HUES64 (cell line): ENCODE data around the gene PPAN. TPM values are rescaled to one million over a fixed set of nuclear protein-coding genes. Genes with fewer than 3 reads are reported as not detected.

ENCODE experiments used
- H3K27ac ChIP-seq: 2 replicates; pipeline ENCODE4 v1.7.0; 2013; ENCODE audit warnings: low read depth, low read length, inconsistent platforms
- H3K27me3 ChIP-seq: 2 replicates; pipeline ENCODE4 v1.6.1; 2013; ENCODE audit warnings: mild to moderate bottlenecking, low read length; ENCODE audit not compliant: insufficient read depth
- H3K36me3 ChIP-seq: 2 replicates; pipeline ENCODE4 v1.6.1; 2013; ENCODE audit warnings: mild to moderate bottlenecking, low read length; ENCODE audit not compliant: insufficient read depth
- H3K4me1 ChIP-seq: 2 replicates; pipeline ENCODE4 v1.6.1; 2013; ENCODE audit warnings: mild to moderate bottlenecking, low read length, moderate library complexity; ENCODE audit not compliant: insufficient read depth
- H3K4me3 ChIP-seq: 2 replicates; pipeline ENCODE4 v1.5.1; 2013; ENCODE audit warnings: mild to moderate bottlenecking, low read length, moderate library complexity
- H3K9ac ChIP-seq: 2 replicates; pipeline ENCODE4 v1.6.1; 2013; ENCODE audit warnings: mild to moderate bottlenecking, low read depth, low read length
- H3K9me3 ChIP-seq: 2 replicates; pipeline ENCODE4 v1.6.1; 2013; ENCODE audit warnings: low read depth, low read length; ENCODE audit not compliant: insufficient read depth
- WGBS: fragments of 150-250, 120-280 bp; methylation state at CpG from one replicate; pipeline ENCODE4 v1.1.7; 2013; ENCODE audit warnings: missing lambda C conversion rate; 5-methylcytosine and 5-hydroxymethylcytosine counted together
- polyA plus RNA-seq, 2 experiments: library from polyadenylated mRNA; stranded (reverse); fragments of 50-300 nt; gene quantifications; one replicate each; pipeline ENCODE4 v1.2.3, GENCODE V29; 2013

The PPAN gene, protein sequence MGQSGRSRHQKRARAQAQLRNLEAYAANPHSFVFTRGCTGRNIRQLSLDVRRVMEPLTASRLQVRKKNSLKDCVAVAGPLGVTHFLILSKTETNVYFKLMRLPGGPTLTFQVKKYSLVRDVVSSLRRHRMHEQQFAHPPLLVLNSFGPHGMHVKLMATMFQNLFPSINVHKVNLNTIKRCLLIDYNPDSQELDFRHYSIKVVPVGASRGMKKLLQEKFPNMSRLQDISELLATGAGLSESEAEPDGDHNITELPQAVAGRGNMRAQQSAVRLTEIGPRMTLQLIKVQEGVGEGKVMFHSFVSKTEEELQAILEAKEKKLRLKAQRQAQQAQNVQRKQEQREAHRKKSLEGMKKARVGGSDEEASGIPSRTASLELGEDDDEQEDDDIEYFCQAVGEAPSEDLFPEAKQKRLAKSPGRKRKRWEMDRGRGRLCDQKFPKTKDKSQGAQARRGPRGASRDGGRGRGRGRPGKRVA
- polyA plus RNA-seq (2013, experiment 1 of 2): 59.7 TPM
- polyA plus RNA-seq (2013, experiment 2 of 2): 48.8 TPM

DNA sequence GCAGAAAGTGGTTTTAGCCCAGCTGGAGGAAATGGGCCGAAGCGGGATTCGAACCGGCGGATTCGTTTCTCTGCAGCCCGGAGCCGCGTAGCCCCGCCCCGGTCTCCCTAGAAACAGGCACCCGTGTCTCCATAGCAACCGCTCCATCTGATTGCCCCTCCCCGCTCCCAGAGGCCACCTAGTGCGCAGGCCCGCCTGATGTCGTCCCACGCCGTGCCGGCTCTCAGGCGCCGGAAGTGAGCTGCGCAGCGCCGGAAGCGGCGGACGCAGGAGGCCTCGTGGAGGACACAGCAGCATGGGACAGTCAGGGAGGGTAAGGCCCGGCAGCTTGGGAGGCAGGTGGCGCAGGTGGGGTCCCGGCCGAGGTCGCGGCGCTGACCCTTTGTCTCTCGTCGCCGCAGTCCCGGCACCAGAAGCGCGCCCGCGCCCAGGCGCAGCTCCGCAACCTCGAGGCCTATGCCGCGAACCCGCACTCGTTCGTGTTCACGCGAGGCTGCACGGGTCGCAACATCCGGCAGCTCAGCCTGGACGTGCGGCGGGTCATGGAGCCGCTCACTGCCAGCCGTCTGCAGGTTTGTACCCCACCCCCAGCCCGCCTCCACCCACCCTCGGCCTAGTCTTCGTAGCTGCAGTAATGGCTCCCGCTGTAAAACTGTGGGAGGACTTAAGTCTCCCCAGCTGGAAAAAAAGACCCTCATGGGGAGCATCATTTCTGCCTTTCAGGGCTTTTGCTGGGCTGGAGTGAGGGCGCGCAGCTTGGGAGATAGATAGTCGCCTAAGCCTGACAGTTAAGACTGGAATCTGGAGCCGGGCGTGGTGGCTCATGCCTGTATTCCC lies at the start of gene PPAN:
TSS of gene PPAN (plus strand) at position 263 of the 837 bp plus-strand sequence. CDS start at position 296, 33 bp downstream.
- H3K4me3 ChIP-seq: peak within 1 kb of the TSS; percentile 79
- peaks cover 43% of the 10 kb centered on the region for H3K36me3 ChIP-seq
- H3K9ac ChIP-seq: peak within 1 kb of the TSS; percentile 95
- no peaks in the 10 kb centered on the region for H3K27me3 ChIP-seq
- no peaks in the 10 kb centered on the region for H3K9me3 ChIP-seq
- peaks cover 5% of the 10 kb centered on the region for H3K4me1 ChIP-seq
- under 1% methylated on average over 71 of the region's 71 CpGs for WGBS
- H3K27ac ChIP-seq: peak within 1 kb of the TSS; percentile 68

DNA sequence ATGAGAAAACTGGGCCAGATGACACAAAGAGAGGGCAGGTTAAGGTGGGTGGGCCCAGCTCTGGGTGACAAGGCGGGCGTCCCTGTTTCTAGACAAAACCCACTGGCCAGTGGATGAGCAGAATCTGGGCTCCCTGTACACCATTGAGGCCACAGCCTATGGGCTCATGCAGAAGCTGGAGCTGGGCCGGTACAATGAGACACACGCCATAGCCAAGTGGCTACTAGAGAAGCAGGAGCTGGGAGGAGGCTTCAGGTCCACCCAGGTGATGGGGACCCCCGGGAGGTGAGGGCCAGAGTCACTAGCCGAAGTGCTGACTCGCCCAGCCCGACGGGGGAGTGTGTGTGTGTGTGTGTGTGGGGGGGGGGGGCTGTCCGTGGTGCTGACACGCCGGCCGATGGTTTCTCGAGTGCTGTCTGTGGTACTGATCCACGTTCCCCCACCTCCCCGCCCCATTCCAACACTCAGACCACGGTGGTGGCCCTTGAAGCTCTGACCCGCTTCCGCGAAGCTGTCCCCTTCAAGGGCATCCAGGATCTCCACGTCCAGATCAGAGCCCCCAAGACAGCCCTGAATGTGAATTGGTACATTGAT lies 44.3 kb upstream of the PPAN start:
- H3K27me3 ChIP-seq: peaks cover 13% of the 10 kb centered on the region
- H3K36me3 ChIP-seq: no peaks in the 10 kb centered on the region
- no peak overlapping the region for H3K27ac ChIP-seq
- 33% methylated on average over 17 of the region's 21 CpGs for WGBS
- H3K4me1 ChIP-seq: no peaks in the 10 kb centered on the region
- no peak overlapping the region for H3K9ac ChIP-seq
- H3K9me3 ChIP-seq: no peaks in the 10 kb centered on the region
- H3K4me3 ChIP-seq: no peak overlapping the region

DNA sequence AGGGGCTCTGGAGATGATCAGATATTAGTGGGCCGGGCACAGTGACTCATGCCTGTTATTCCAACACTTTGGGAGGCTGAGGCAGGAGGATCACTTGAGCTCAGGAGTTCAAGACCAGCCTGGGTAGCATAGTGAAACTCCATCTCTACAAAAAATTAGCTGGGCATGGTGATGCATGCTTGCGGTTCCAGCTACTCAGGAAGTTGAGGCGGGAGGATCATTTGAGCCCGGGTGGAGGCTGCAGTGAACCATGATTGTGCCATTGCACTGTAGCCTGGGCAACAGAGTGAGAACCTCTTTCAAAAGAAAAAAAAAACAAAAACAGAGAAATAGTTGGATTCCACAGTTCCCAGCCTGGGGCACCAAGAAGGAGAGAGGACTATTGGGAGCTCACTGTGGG lies 38.0 kb upstream of the PPAN start:
- Histone ChIP-seq H3K9ac (no peak overlapping the region), H3K27me3 (0 out of 2 replicates have a peak, but pooled peaks cover 2% of the 10 kb centered on the region), H3K27ac (no peak overlapping the region), H3K4me1 (no peaks in the 10 kb centered on the region), H3K4me3 (no peak overlapping the region), H3K36me3 (no peaks in the 10 kb centered on the region), H3K9me3 (no peaks in the 10 kb centered on the region)
- 88% methylated on average over 4 of the region's 4 CpGs for WGBS

DNA sequence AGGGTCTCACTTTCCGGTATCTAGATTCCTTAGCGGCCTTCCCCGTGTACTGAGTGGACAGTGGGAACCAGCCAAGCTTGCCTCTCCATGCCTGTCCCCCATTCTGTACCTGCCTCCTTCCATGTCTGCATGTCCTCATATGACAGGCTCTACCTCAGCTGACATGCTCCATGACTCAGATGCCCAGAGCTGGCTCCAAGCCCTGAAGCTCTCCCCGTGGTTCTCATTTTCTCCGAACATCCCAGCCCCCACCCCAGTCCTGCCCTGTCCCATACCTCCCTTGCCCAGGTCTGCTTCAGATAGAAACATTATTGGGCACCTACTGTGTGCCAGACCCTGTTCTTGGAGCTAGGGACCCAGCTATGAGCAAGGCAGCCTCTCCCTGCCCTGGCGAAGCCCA lies 37.1 kb upstream of the PPAN start:
- no peak overlapping the region for H3K27ac ChIP-seq
- WGBS: 77% methylated on average over 6 of the region's 6 CpGs
- no peaks in the 10 kb centered on the region for H3K27me3 ChIP-seq
- no peaks in the 10 kb centered on the region for H3K4me1 ChIP-seq
- H3K4me3 ChIP-seq: no peak overlapping the region
- H3K9me3 ChIP-seq: peaks cover 4% of the 10 kb centered on the region
- H3K9ac ChIP-seq: no peak overlapping the region
- no peaks in the 10 kb centered on the region for H3K36me3 ChIP-seq

DNA sequence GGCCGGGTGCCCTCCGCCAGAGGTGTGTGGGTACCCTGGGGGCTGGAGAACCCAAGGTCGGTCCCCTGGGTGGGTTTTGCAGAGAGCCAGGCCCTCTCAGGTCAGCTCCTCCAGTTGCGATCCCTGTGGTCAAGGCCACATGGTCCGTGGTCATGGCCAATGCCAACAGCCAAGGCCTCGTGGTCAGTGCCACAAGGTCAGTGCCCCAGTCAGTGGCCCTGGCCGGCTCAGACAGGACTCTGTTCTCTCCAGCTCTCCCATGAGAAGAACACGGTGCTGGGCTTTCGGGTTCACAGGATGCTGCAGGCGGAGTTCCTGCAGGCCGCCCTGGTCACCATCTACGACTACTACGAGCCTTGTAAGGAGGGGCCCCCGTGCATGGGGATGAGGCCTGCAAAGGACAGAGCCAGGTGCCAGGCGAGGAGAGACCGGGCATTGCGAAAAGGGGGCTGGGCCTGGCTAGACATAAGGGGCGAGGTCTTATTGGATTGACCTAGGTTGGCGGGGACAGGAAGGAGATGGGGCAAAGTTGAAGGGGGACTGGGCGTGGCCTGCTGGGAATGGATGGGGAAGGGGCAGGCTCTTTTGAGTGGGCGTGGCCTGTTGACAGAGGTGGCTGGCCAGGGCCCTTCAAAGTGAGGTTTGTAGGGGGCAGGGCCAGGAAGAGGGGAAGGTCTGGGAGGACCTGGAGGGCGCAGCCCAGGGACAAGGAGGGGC lies 35.3 kb upstream of the PPAN start:
- H3K9ac ChIP-seq: no peak overlapping the region
- 89% methylated on average over 22 of the region's 22 CpGs for WGBS
- no peaks in the 10 kb centered on the region for H3K4me1 ChIP-seq
- H3K36me3 ChIP-seq: no peaks in the 10 kb centered on the region
- no peak overlapping the region for H3K27ac ChIP-seq
- peaks cover 6% of the 10 kb centered on the region for H3K9me3 ChIP-seq
- no peaks in the 10 kb centered on the region for H3K27me3 ChIP-seq
- H3K4me3 ChIP-seq: no peak overlapping the region

DNA sequence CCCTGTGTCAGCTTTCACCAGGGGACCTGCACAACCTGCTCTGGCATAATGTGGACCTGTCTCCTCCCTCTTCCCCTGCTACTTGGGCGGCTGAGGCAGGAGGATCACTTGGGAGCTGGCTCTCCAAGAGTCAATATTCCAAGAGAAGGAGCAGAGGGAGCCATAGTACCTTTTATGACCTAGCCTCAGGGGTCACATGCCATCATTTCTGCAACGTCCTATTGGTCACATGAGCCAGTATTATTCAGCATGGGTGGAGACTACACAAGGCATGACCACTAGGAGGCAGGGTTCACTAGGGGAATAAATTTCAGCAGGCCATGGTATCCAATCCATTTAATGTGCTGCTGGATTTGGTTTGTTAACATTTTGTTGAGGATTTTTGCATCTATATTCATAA lies 32.0 kb upstream of the PPAN start:
- peaks cover 6% of the 10 kb centered on the region for H3K9me3 ChIP-seq
- H3K27me3 ChIP-seq: peaks cover 10% of the 10 kb centered on the region
- no peak overlapping the region for H3K4me3 ChIP-seq
- no peaks in the 10 kb centered on the region for H3K36me3 ChIP-seq
- no peak overlapping the region for H3K9ac ChIP-seq
- 78% methylated on average over 2 of the region's 2 CpGs for WGBS
- no peak overlapping the region for H3K27ac ChIP-seq
- no peaks in the 10 kb centered on the region for H3K4me1 ChIP-seq

DNA sequence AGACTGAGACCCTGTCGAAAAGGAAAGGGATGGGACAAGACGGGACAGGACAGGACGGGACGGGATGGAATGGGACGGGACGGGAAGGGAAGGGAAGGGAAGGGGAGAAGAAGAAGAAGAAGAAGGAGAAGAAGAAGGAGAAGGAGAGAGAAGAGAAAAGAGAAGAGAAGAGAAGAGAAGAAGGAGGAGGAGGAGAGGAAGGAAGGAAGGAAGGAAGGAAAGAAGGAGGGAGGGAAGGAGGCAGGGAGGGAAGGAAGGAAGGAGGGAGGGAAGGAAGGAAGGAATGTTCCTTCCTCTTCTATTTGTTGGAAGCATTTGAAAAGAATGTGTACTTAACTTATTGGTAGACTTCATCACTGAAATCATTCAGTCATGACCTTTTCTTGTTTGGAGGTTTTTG lies 29.6 kb upstream of the PPAN start:
- Histone ChIP-seq H3K36me3 (no peaks in the 10 kb centered on the region), H3K27ac (no peak overlapping the region), H3K4me1 (no peaks in the 10 kb centered on the region), H3K27me3 (peaks cover 10% of the 10 kb centered on the region), H3K9ac (no peak overlapping the region), H3K4me3 (no peak overlapping the region), H3K9me3 (peaks cover 6% of the 10 kb centered on the region)
- 77% methylated on average over 6 of the region's 6 CpGs for WGBS

DNA sequence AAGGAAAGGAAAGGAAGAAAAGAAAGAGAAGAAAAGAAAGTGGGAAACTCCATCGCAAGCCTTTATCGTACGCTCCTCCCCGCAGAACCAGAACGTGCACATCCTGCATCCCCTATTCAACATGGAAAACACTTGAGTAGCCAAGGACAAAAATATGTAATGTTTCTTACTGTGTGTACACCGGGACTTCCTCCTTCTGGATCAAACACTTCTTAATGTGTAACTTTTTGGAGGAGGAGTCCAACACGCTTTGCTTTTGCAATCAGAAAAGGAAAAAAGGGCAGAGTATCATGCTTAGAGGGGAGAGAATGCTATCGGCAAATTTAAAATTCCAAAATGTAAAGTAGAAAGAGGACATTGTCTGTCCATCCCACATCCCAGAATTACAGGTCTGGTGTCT lies 27.8 kb upstream of the PPAN start:
- no peaks in the 10 kb centered on the region for H3K4me1 ChIP-seq
- no peaks in the 10 kb centered on the region for H3K36me3 ChIP-seq
- no peak overlapping the region for H3K9ac ChIP-seq
- H3K27me3 ChIP-seq: peaks cover 12% of the 10 kb centered on the region
- H3K9me3 ChIP-seq: peaks cover 6% of the 10 kb centered on the region
- 78% methylated on average over 3 of the region's 8 CpGs for WGBS
- H3K27ac ChIP-seq: no peak overlapping the region
- H3K4me3 ChIP-seq: no peak overlapping the region

DNA sequence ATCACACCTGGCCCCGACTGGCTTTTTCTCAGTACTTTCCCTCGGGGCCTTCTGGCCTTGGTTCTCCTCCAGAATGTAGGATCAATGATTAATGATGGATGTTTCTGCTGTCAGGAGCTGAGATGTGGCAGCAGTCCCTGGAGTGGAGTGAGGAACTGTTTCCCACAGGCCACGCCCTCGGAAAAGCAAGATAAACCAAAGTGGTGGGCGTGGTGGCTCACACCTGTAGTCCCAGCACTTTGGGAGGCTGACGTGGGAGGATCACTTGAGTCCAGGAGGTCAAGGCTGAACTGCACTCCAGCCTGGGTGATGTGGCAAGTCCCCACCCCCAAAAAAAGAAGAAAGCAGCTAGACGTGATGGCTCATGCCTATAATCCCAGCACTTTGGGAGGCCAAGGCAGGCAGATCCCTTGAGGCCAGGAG lies 27.1 kb upstream of the PPAN start:
- peaks cover 2% of the 10 kb centered on the region; the same call in 1 of the 2 replicates for H3K9me3 ChIP-seq
- no peaks in the 10 kb centered on the region for H3K4me1 ChIP-seq
- H3K36me3 ChIP-seq: no peaks in the 10 kb centered on the region
- H3K4me3 ChIP-seq: no peak overlapping the region
- H3K27me3 ChIP-seq: peaks cover 13% of the 10 kb centered on the region
- no peak overlapping the region for H3K27ac ChIP-seq
- WGBS: 81% methylated on average over 7 of the region's 7 CpGs
- no peak overlapping the region for H3K9ac ChIP-seq

DNA sequence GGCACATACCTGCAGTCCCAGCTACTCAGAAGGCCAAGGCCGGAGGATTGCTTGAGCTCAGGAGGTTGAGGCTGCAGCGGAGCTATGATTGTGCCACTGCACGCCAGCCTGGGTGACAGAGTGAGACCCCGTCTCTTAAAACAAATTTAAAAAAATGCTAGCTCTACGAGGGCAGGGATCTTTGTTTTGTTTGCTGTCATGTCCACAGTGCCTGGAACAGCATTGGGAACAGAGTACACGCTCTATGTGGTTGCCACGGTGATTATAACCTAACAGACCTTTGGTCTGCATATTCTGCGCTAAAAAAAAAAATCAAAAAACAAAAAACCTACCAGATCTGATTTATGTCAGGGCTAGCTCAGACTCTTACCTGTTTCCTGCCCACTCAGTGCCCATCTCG lies 22.3 kb upstream of the PPAN start:
- Histone ChIP-seq H3K9ac (no peak overlapping the region), H3K27me3 (peaks cover 24% of the 10 kb centered on the region; the same call in 1 of the 2 replicates), H3K4me1 (no peaks in the 10 kb centered on the region), H3K9me3 (no peaks in the 10 kb centered on the region), H3K4me3 (no peak overlapping the region), H3K36me3 (no peaks in the 10 kb centered on the region), H3K27ac (no peak overlapping the region)
- WGBS: 78% methylated on average over 9 of the region's 9 CpGs
